GM21825 (cell line): Measurements from ENCODE around the gene FGA.
A peak's percentile ranks its signal among the peaks of the same experiment; 100 is the strongest.

ENCODE experiments used
- ATAC-seq: cut with Tn5 transposase; IDR thresholded peaks from one replicate; pipeline ENCODE4 v1.9.1; 2021; ENCODE audit warnings: mild to moderate bottlenecking, moderate library complexity; ENCODE audit not compliant: unreplicated experiment

Gene FGA

DNA sequence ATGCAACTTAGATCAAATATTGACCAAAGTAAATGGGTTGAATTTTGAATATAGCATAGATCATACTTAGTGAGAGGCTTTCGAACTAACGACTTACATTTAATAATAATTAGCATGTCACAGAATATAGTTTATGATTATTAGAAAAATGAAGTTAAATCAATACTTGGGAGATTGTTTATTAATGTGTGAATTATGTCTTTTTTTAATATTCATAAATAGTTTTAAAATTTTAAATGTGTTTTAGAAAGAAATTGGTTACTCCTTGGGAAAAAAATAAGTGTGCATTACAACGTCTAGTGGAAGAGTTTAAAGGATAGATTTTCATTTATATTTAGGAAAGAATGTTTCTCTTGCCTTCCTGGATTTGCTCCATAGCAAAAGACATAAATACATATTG is 7.3 kb downstream of the FGA start:
- no peak for ATAC-seq

DNA sequence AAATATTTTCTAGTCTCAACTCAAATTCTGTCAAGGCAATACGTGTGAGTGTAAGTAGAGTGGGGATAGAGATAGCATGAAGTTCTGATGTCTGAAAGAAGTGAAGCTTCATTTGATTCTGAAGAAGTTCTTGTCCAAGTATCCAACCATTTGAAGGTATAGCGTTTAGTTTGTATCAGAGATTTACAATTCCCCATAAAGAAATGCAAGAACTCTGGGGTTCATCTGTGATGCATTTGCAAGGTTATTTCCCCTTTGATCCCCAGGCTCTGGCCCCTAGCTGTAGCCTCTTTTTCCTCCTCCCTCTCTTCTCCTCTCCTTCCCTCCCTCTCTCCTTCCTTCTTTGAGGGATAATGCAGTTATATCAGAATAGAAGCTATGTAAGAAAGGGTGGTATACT is 7.8 kb downstream of the FGA start:
- no peak for ATAC-seq

GRCh38 chr4:154579927-154580326 is 10.6 kb downstream of the FGA start:
- no peak for ATAC-seq

DNA sequence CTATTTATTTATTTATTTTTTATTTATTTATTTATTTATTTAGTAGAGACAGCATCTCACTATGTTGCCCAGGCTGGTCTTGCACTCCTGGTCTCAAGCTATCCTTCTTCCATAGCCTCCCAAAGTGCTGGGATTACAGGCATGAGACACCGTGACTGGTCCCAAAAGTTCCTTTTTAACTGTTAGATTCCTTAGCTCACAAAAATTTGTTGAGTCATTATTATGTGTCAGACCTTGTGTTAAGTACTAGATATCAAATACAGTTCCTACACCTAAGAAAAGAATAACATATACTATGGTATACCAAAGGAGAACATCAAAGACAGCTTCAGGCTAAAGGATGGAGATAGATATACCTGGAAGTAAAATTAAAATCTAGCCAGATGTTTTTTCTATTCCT is 11.6 kb downstream of the FGA start:
- ATAC-seq: no peak

GRCh38 chr4:154577324-154577723 is 13.2 kb downstream of the FGA start:
- ATAC-seq: no peak

DNA sequence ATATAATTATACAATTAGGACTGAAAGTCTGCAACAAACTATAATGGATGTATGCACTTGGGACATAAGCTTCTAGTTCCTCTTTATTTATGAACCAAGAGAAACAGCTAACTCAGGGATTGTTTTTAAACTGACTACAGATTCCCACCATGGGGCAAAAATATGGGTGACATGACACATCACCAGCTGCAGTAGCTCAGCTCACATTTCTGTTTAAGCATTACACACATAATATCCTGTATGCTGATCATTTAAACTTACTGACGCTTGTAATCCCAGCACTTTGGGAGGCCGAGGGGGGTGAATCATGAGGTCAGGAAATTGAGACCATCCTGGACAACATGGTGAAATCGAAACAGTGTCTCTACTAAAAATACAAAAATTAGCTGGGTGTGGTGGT is 16.2 kb downstream of the FGA start:
- no peak for ATAC-seq

GRCh38 chr4:154573190-154573870 is 17.2 kb downstream of the FGA start:
- no peak for ATAC-seq

DNA sequence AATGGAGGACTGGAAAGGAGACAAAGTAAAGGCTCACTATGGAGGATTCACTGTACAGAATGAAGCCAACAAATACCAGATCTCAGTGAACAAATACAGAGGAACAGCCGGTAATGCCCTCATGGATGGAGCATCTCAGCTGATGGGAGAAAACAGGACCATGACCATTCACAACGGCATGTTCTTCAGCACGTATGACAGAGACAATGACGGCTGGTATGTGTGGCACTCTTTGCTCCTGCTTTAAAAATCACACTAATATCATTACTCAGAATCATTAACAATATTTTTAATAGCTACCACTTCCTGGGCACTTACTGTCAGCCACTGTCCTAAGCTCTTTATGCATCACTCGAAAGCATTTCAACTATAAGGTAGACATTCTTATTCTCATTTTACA is 21.0 kb downstream of the FGA start:
- no peak for ATAC-seq

DNA sequence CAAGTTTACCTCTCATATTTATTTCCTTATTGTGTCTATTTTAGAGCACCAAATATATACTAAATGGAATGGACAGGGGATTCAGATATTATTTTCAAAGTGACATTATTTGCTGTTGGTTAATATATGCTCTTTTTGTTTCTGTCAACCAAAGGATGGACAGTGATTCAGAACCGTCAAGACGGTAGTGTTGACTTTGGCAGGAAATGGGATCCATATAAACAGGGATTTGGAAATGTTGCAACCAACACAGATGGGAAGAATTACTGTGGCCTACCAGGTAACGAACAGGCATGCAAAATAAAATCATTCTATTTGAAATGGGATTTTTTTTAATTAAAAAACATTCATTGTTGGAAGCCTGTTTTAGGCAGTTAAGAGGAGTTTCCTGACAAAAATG is 21.5 kb downstream of the FGA start:
- ATAC-seq: no peak

GRCh38 chr4:154566639-154567204 is 23.8 kb downstream of the FGA start:
- no peak for ATAC-seq

GRCh38 chr4:154565704-154566103 is 24.8 kb downstream of the FGA start:
- ATAC-seq: no peak

- ATAC-seq: no peak
Measured at GRCh38 chr4:154564311-154564710, 26.2 kb downstream of the FGA start.

DNA sequence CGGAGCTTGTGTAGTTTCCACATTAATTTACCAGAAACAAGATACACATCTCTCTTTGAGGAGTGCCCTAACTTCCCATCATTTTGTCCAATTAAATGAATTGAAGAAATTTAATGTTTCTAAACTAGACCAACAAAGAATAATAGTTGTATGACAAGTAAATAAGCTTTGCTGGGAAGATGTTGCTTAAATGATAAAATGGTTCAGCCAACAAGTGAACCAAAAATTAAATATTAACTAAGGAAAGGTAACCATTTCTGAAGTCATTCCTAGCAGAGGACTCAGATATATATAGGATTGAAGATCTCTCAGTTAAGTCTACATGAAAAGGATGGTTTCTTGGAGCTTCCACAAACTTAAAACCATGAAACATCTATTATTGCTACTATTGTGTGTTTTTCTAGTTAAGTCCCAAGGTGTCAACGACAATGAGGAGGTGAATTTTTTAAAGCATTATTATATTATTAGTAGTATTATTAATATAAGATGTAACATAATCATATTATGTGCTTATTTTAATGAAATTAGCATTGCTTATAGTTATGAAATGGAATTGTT is 27.8 kb downstream of the FGA start, which contains the start of gene FGB:
TSS of gene FGB (plus strand) at position 315 of the 558 bp plus-strand sequence. CDS start at position 323, 8 bp downstream.
- ATAC-seq: no peak

- ATAC-seq: no peak
Measured at GRCh38 chr4:154560824-154561231, 29.7 kb downstream of the FGA start.

DNA sequence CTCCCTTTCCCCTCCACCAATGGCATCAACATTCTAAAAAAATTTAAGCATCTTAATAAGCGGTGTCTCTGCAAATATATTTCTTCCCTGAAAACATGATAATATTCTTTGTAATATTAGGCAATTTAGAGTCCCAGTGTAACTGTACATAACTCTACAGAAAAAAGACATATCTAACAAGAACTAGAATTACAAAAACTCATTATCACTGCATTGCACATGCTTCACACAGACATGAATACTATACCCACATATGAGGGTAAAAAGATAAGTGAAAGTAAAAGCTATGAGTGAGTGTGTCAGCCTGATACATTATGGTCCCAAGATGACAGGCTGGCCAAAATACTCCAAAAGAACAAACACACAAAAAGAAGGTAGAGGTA is 30.1 kb downstream of the FGA start:
- ATAC-seq: no peak

DNA sequence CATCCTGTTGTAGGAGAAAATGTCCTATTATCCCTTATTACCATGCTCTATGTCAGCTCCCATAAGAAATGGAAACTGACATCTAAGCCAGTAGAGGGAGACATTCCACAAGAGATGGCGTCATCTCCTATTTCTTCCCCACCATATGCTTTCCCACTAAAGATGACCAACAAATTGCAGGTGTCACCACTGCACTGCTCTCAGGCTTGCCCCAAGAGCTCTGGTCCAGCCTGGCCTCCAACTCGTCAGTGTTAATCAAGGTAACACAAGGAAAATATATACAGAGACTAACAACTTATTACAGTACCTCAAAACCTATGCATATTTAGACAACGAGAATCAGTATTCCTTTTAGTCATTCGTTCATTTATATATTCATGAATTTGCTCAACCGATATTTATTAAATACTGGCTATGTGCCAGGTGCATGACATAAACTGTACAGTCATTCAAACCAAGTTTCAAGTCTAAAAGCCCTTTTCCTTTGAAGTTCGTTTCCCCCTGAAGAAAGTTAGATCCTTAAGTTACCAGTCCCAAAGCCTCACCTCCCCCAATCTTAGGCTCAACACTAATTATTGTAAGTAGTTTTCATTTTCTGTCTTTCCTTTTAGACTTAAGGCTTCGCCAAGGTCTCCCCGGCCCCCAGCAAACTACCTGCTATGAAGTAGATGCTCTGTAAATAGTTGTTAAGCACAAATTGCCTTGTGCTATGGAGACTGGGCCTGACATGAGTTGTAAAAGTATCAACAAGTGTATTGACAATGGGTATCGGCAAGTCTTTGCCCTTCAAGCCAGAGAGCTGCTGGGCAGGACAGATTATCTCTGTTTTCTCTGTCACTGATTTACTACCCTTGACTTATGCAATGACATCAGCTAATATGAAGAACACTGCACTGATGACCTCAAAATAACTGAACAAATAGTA is 30.8 kb downstream of the FGA start:
- peak; percentile 69 for ATAC-seq

DNA sequence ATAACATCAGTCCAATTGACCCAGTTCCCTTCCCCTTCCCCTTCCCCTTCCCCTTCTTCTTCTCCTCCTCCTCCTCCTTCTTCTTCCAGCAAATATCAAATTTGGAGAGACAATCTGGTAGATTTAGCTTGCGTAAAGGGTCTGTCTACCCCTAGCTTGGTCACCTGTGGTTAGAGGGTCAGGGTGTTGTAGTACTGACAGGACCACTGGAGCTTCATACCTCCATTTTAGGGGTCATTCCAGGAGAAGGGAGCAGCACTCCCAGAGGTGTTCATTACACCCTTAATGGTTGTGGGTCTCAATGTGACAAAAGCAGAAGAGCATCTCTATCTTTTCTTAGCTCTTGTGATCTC is 31.4 kb downstream of the FGA start:
- peak; percentile 23 for ATAC-seq

GRCh38 chr4:154551872-154552686 is 38.5 kb downstream of the FGA start:
- peak; percentile 40 for ATAC-seq

- ATAC-seq: peak; percentile 99
Measured at GRCh38 chr4:154549894-154550790, 40.4 kb downstream of the FGA start, which contains the start of gene PLRG1. Gene PLRG1, minus strand, starts transcription at chr4:154550400. Its CDS starts 92 bp downstream, at chr4:154550308.

DNA sequence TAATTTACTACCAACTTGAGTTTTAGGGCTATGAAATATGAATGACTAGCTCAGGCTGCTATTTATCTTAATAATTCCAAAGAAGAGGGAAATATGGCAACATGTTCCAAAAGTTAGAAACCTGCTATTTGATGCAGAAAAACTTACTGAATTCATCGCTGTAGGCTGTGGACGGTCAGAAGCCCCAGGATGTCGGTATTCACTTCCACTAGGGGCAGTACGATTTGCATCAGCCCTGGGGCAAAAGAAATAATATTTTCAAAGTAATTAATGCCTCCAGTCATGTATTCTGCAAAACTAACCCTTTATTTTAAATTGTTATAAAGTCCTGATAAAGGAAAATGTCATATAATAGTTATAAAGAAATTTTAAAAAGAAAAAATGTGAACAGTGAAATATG is 44.9 kb downstream of the FGA start:
- ATAC-seq: no peak
